SK-N-SH treated with all-trans-retinoic acid at 6 μM for 48 hours (cell line): ENCODE data around the gene SEL1L2.

ENCODE experiments used
- ARNTL ChIP-seq: fragments of 450-650 bp; formaldehyde crosslinking; IDR thresholded peaks from 2 replicates; pipeline ENCODE4 v1.5.0; 2020; ENCODE audit warnings: low read depth, mild to moderate bottlenecking, moderate library complexity, borderline replicate concordance
- BACH2 ChIP-seq: fragments of 250-450 bp; sonication (Bioruptor Pico); IDR thresholded peaks from 2 replicates; pipeline ENCODE4 v1.9.0; 2021; ENCODE audit warnings: mild to moderate bottlenecking, borderline replicate concordance
- CREB5 ChIP-seq: fragments of 250-450 bp; sonication (Bioruptor Pico); IDR thresholded peaks from 2 replicates; pipeline ENCODE4 v1.5.1; 2020; ENCODE audit warnings: low read depth, mild to moderate bottlenecking, moderate library complexity
- CSRNP3 ChIP-seq: fragments of 250-450 bp; sonication (Bioruptor Pico); IDR thresholded peaks from 2 replicates; pipeline ENCODE4 v1.5.1; 2021; ENCODE audit warnings: mild to moderate bottlenecking, moderate library complexity
- PPARA ChIP-seq: fragments of 250-450 bp; sonication (Bioruptor Pico); IDR thresholded peaks from 2 replicates; pipeline ENCODE4 v1.5.0; 2020; ENCODE audit warnings: mild to moderate bottlenecking, borderline replicate concordance
- TCF4 ChIP-seq: fragments of 250-450 bp; sonication (Bioruptor Pico); IDR thresholded peaks from 2 replicates; pipeline ENCODE4 v1.8.0; 2021; ENCODE audit warnings: mild to moderate bottlenecking, moderate library complexity, borderline replicate concordance
- TOX ChIP-seq: fragments of 250-450 bp; sonication (Bioruptor Pico); IDR thresholded peaks from 2 replicates; pipeline ENCODE4 v1.8.0; 2021; ENCODE audit warnings: mild to moderate bottlenecking, moderate library complexity, borderline replicate concordance
- ZC3H10 ChIP-seq: fragments of 250-450 bp; sonication (Bioruptor Pico); IDR thresholded peaks from 2 replicates; pipeline ENCODE4 v1.5.1; 2021; ENCODE audit warnings: mild to moderate bottlenecking, moderate library complexity
- ZFP3 ChIP-seq: fragments of 250-450 bp; sonication (Bioruptor Pico); IDR thresholded peaks from 2 replicates; pipeline ENCODE4 v1.5.0; 2020; ENCODE audit warnings: mild to moderate bottlenecking, moderate library complexity

- TF ChIP-seq BACH2 (CRISPR knock-in tag) = no peak
- no peak for TF ChIP-seq TCF4 (CRISPR knock-in tag)
- no peak for TF ChIP-seq ZC3H10 (CRISPR knock-in tag)
- TF ChIP-seq ZFP3 (CRISPR knock-in tag) = no peak
- no peak for TF ChIP-seq PPARA (CRISPR knock-in tag)
- no peak for TF ChIP-seq CSRNP3
- no peak for TF ChIP-seq ARNTL (CRISPR knock-in tag)
- no peak for TF ChIP-seq TOX (CRISPR knock-in tag)
- no peak for TF ChIP-seq CREB5 (CRISPR knock-in tag)
Observed at GRCh38 chr20:13838664-13839063, 151.8 kb downstream of the SEL1L2 start.
